H9 (cell line): Measurements from ENCODE around the gene HASPIN. TPM values are rescaled to one million over a fixed set of nuclear protein-coding genes. Genes with fewer than 3 reads are reported as not detected.

Experiments
- DNase-seq: peaks from one replicate; pipeline ENCODE4 v3.0.0-alpha.2; 2017
- H2AFZ ChIP-seq: one replicate; pipeline ENCODE4 v1.6.1; 2013; ENCODE audit warnings: mild to moderate bottlenecking, low read length, control low read depth, moderate library complexity
- H2AK5ac ChIP-seq: 2 replicates; pipeline ENCODE4 v1.6.1; 2013; ENCODE audit warnings: low read length, control low read depth, mixed read lengths; ENCODE audit not compliant: insufficient read length
- H2BK120ac ChIP-seq: one replicate; pipeline ENCODE4 v1.6.1; 2013; ENCODE audit warnings: low read depth, mild to moderate bottlenecking, low read length, control low read depth, inconsistent platforms; ENCODE audit not compliant: poor library complexity, severe bottlenecking
- H2BK12ac ChIP-seq: 2 replicates; pipeline ENCODE4 v1.6.1; 2013; ENCODE audit warnings: low read length, control low read depth, mixed read lengths, low read depth; ENCODE audit not compliant: insufficient read length
- H2BK15ac ChIP-seq: 2 replicates; pipeline ENCODE4 v1.6.1; 2013; ENCODE audit warnings: low read depth, low read length, control low read depth
- H2BK20ac ChIP-seq: one replicate; pipeline ENCODE4 v1.6.1; 2013; ENCODE audit warnings: low read depth, mild to moderate bottlenecking, low read length, control low read depth, inconsistent platforms; ENCODE audit not compliant: poor library complexity, severe bottlenecking
- H2BK5ac ChIP-seq: 2 replicates; pipeline ENCODE4 v1.6.1; 2013; ENCODE audit warnings: low read length, control low read depth, mixed read lengths; ENCODE audit not compliant: insufficient read length
- H3K14ac ChIP-seq: 2 replicates; pipeline ENCODE4 v1.6.1; 2013; ENCODE audit warnings: low read length, control low read depth; ENCODE audit not compliant: insufficient read depth
- H3K18ac ChIP-seq: 2 replicates; pipeline ENCODE4 v1.6.1; 2013; ENCODE audit warnings: low read depth, mild to moderate bottlenecking, mixed read lengths, low read length, control low read depth; ENCODE audit not compliant: insufficient read length
- H3K23ac ChIP-seq: 2 replicates; pipeline ENCODE4 v1.6.1; 2013; ENCODE audit warnings: low read length, control low read depth, mixed read lengths, low read depth; ENCODE audit not compliant: insufficient read length
- H3K23me2 ChIP-seq: 2 replicates; pipeline ENCODE4 v1.6.1; 2013; ENCODE audit warnings: low read depth, mild to moderate bottlenecking, mixed read lengths, low read length, control low read depth; ENCODE audit not compliant: insufficient read length, poor library complexity, severe bottlenecking
- H3K27ac ChIP-seq: 2 replicates; pipeline ENCODE4 v1.5.1; 2013; ENCODE audit warnings: low read length, control low read depth, mixed read lengths, low read depth; ENCODE audit not compliant: insufficient read length
- H3K27me3 ChIP-seq: 2 replicates; pipeline ENCODE4 v1.6.1; 2013; ENCODE audit warnings: low read length, control low read depth, inconsistent platforms; ENCODE audit not compliant: insufficient read depth
- H3K4ac ChIP-seq: 2 replicates; pipeline ENCODE4 v1.6.1; 2013; ENCODE audit warnings: low read depth, mild to moderate bottlenecking, control low read depth, inconsistent platforms, low read length, moderate library complexity
- H3K4me1 ChIP-seq: 2 replicates; pipeline ENCODE4 v1.6.1; 2013; ENCODE audit warnings: low read length, control low read depth, inconsistent platforms; ENCODE audit not compliant: insufficient read depth
- H3K4me2 ChIP-seq: 2 replicates; pipeline ENCODE4 v1.6.1; 2013; ENCODE audit warnings: low read length, control low read depth, mixed read lengths; ENCODE audit not compliant: insufficient read length, insufficient read depth
- H3K56ac ChIP-seq: 2 replicates; pipeline ENCODE4 v1.6.1; 2013; ENCODE audit warnings: low read depth, mild to moderate bottlenecking, mixed read lengths, low read length, control low read depth; ENCODE audit not compliant: insufficient read length
- H3K79me1 ChIP-seq: 2 replicates; pipeline ENCODE4 v1.6.1; 2013; ENCODE audit warnings: low read depth, mild to moderate bottlenecking, moderate library complexity, low read length, control low read depth, inconsistent platforms; ENCODE audit not compliant: insufficient read depth, poor library complexity, severe bottlenecking
- H3K79me2 ChIP-seq: 2 replicates; pipeline ENCODE4 v1.6.1; 2013; ENCODE audit warnings: low read length, control low read depth, inconsistent platforms; ENCODE audit not compliant: insufficient read depth
- H3K9ac ChIP-seq: 2 replicates; pipeline ENCODE4 v1.6.1; 2013; ENCODE audit warnings: low read length, control low read depth, mixed read lengths; ENCODE audit not compliant: insufficient read length; ENCODE audit errors: extremely low read depth
- H3K9me3 ChIP-seq: one replicate; pipeline ENCODE4 v1.6.1; 2013; ENCODE audit warnings: low read depth, low read length, inconsistent platforms; ENCODE audit not compliant: control insufficient read depth
- H3T11ph ChIP-seq: one replicate; pipeline ENCODE4 v1.6.1; 2013; ENCODE audit warnings: mild to moderate bottlenecking, low read length, control low read depth, inconsistent platforms
- H4K20me1 ChIP-seq: one replicate; pipeline ENCODE4 v1.6.1; 2013; ENCODE audit not compliant: control insufficient read depth, insufficient read length, insufficient read depth
- H4K5ac ChIP-seq: 2 replicates; pipeline ENCODE4 v1.6.1; 2013; ENCODE audit warnings: low read depth, mild to moderate bottlenecking, mixed read lengths, low read length, control low read depth; ENCODE audit not compliant: insufficient read length
- H4K8ac ChIP-seq: replicated peaks from 2 replicates; pipeline ENCODE4 v1.6.1; 2013; ENCODE audit warnings: low read length, control low read depth, mixed read lengths, low read depth; ENCODE audit not compliant: insufficient read length
- H4K91ac ChIP-seq: 2 replicates; pipeline ENCODE4 v1.6.1; 2013; ENCODE audit warnings: low read depth, mild to moderate bottlenecking, moderate library complexity, mixed read lengths, low read length, control low read depth; ENCODE audit not compliant: insufficient read length
- H3K27ac Mint-ChIP-seq, 3 experiments: 2 replicates in 2 of 3; 3 replicates in 1 of 3; pipeline ENCODE4 v1.8.0; 2020 to 2021; ENCODE audit warnings: mixed read lengths in 3 of 3, mild to moderate bottlenecking in 1 of 3, moderate library complexity in 1 of 3
- H3K27me3 Mint-ChIP-seq: 2 replicates; pipeline ENCODE4 v1.8.0; 2021; ENCODE audit warnings: low read depth, mild to moderate bottlenecking, moderate library complexity, mixed read lengths
- H3K36me3 Mint-ChIP-seq, 3 experiments: 2 replicates in 2 of 3; 3 replicates in 1 of 3; pipeline ENCODE4 v1.8.0; 2020 to 2021; ENCODE audit warnings: low read depth in 3 of 3, mixed read lengths in 3 of 3; ENCODE audit not compliant: insufficient read depth in 1 of 3
- H3K4me1 Mint-ChIP-seq, 2 experiments: 2 replicates each; pipeline ENCODE4 v1.8.0; 2020; ENCODE audit warnings: mixed read lengths in 2 of 2
- H3K4me3 Mint-ChIP-seq, 2 experiments: 2 replicates in 1 of 2; 3 replicates in 1 of 2; pipeline ENCODE4 v1.8.0; 2020 to 2021; ENCODE audit warnings: mild to moderate bottlenecking in 2 of 2, mixed read lengths in 2 of 2, moderate library complexity in 1 of 2
- H3K9me3 Mint-ChIP-seq, 2 experiments: 2 replicates in 1 of 2; 3 replicates in 1 of 2; pipeline ENCODE4 v1.8.0; 2020; ENCODE audit warnings: mild to moderate bottlenecking in 2 of 2, mixed read lengths in 2 of 2, moderate library complexity in 1 of 2
- CTCF ChIP-seq: fragments of 200-600 bp; sonication (generic); conservative IDR thresholded peaks from 3 replicates; pipeline ENCODE4 v1.8.0; 2021; ENCODE audit warnings: antibody characterized with exemption, mild to moderate bottlenecking
- WGBS: extraction: QIAGEN DNeasy Blood & Tissue Kit; methylation state at CpG from one replicate; pipeline ENCODE4 v1.1.7; 2013; ENCODE audit warnings: missing lambda C conversion rate, low lambda C conversion rate, mixed read lengths; ENCODE audit not compliant: insufficient read length; ENCODE audit errors: extremely low coverage; 5-methylcytosine and 5-hydroxymethylcytosine counted together
- total RNA-seq: library from RNA; stranded (reverse); gene quantifications from 2 replicates; pipeline ENCODE4 v1.2.1, GENCODE V29; 2021

Gene HASPIN
- total RNA-seq, 1 experiment from 2014 or later, result 26.6 TPM

DNA sequence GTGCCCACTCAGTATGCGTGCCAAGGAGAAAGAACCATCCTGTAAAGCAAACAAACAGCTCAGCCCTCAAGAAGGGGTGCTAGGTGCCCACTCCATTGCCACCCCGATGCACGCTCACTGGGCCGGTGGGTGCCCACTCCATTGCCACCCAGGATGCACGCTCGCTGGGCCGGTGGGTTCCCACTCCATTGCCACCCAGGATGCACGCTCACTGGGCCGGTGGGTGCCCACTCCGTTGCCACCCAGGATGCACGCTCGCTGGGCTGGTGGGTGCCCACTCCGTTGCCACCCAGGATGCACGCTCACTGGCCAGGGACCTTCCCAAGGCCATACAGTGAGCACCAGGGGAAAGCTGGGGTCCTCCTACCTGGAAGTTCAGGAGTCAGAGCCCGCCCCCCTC lies 28.1 kb downstream of the HASPIN start:
- Histone ChIP-seq H4K5ac (no peak overlapping the region), H3K9me3 (no peaks in the 10 kb centered on the region), H4K8ac (no peak overlapping the region), H3K18ac (no peak overlapping the region), H3K79me2 (no peaks in the 10 kb centered on the region), H3K79me1 (no peaks in the 10 kb centered on the region), H3K56ac (no peak overlapping the region), H3K23me2 (peaks cover 3% of the 10 kb centered on the region), H3K14ac (no peak overlapping the region), H3K27me3 (no peaks in the 10 kb centered on the region), H2AFZ (no peak overlapping the region), H4K20me1 (no peaks in the 10 kb centered on the region), H4K91ac (no peak overlapping the region), H3T11ph (no peak overlapping the region), H3K9ac (no peak overlapping the region), H3K23ac (no peak overlapping the region), H3K4ac (no peak overlapping the region), H2BK12ac (no peak overlapping the region), H3K4me1 (no peaks in the 10 kb centered on the region; the same call in 1 of the 2 replicates), H3K27ac (no peak overlapping the region), H2BK15ac (no peak overlapping the region), H2BK20ac (no peak overlapping the region), H2BK120ac (no peak overlapping the region), H3K4me2 (no peak overlapping the region), H2BK5ac (no peak overlapping the region), H2AK5ac (no peak overlapping the region)
- no peak overlapping the region for H3K4me3 Mint-ChIP-seq
- H3K27ac Mint-ChIP-seq, result no peak overlapping the region
- no CpG with 5 or more reads among the region's 15 CpGs for WGBS
- no peak for TF ChIP-seq CTCF
- peaks cover 2% of the 10 kb centered on the region for H3K27me3 Mint-ChIP-seq
- H3K9me3 Mint-ChIP-seq, result no peaks in the 10 kb centered on the region; a peak in 1 of 5 replicates
- DNase-seq, result no peak
- H3K4me1 Mint-ChIP-seq, result peaks cover 6 to 18% of the 10 kb centered on the region in 2 experiments
- peaks cover 0 to 2% (median 0%) of the 10 kb centered on the region in 3 experiments; a peak in 1 of 7 replicates for H3K36me3 Mint-ChIP-seq
